ENCODE data around the gene FANCB.

GRCh38 chrX:14896273-14896672 is 23.4 kb upstream of the FANCB start:
- TF ChIP-seq EZH2 (IDR thresholded peaks at IDR 0.05; ENCODE audit: borderline replicate concordance, insufficient read depth, low read depth, low read length, poor library complexity, severe bottlenecking) (no peak), CTCF (IDR thresholded peaks at IDR 0.05) (no peak)
